IPS DF 19.7 (cell line): ENCODE data around the gene HMG20B.

Source experiments
- DNase-seq: peaks from one replicate; pipeline ENCODE4 v3.0.0-alpha.2; 2013; ENCODE audit warnings: low read depth, low spot score

Gene HMG20B

DNA sequence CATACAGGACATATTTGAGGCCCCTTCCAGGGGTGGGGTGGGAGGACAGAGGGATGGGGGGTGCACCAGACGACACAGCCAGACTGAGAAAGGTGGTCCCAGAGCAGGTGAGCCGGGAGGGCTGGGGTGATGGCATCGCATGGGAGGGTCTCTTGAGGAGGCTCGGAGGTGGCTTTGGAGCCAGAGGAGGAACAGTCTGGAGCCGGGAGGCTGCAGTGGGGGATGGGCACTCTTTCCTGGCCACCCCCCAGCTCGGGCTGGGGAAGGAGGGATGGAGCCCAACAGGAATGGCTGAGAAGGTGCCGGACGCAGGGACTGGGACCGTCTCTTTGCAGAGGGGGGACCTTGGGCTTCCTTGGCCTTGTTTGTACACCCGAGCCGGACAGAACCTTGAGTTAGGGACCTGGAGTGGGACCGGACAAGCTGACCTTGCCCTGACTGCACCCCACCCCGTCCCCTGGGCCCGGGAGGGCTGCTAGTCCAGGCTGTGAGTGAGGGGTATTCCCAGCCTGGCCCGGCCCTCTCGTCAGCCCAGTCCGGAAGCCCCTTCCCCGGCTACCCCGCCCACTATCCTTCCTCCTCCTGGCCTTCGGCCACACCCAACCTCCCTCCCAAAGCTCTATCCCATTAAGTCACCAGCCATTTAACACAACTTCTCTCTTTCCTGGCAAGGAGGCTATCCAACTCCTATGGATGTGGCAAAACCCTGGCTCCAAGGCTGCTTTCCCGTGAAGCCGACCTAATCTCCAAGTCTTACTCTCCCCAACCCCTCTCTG, 34.7 kb downstream of the HMG20B start:
- no peak for DNase-seq

DNA sequence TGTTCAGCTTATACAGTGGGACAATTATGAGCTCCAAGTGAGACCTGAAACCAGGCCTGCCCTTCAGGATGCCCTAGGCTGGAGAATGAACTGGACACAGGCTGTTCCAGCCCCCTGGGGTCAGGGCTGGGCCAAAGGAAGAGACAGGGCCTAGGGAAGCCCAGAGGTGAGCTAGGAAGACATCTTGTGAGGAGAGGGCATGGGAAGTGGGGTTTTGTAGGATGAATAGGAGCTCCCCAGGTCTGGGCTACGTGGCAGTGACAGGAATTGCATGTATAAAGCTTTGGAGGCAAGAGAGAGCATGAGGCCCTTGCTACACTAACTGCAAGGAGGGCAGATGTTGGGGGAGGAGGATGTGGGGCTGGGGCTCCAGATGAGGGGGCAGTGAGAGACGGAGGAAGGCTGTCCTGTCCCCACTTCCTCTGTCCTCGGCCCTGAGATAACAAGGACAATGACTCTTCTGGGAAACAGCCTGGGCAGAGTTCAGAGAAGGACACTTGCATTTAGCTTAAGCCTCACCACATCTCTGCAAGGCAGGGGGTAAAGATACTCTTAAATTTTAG, 35.4 kb downstream of the HMG20B start:
- no peak for DNase-seq

DNA sequence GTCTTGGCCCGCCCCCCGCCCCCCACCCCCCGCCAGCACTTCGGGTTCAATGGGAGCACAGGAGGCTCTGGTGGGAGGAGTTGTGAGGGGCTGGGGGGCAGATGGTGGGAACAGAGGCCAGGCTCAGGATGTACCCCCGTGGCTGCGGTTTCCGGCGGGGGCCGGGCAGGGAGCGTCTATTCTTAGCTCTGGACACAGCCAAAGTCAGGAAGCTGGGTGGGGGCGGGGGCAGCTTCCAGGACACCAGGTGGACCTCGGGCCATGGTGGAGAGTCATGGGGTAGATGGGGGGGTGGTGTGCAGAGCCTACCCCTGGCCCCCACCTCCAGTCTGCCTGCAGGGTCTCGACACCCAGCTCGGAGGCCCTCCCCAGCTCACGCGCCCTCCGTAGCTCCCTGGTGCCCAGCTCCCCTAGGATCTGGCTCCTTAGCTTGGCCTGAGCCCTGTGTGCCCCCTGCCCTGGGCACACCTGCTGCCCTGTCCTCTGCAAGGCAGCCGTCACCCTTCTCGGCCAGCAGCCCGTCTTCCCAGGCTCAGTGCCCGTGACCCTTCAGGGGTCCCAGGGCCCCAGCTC, 36.1 kb downstream of the HMG20B start:
- DNase-seq: no peak

DNA sequence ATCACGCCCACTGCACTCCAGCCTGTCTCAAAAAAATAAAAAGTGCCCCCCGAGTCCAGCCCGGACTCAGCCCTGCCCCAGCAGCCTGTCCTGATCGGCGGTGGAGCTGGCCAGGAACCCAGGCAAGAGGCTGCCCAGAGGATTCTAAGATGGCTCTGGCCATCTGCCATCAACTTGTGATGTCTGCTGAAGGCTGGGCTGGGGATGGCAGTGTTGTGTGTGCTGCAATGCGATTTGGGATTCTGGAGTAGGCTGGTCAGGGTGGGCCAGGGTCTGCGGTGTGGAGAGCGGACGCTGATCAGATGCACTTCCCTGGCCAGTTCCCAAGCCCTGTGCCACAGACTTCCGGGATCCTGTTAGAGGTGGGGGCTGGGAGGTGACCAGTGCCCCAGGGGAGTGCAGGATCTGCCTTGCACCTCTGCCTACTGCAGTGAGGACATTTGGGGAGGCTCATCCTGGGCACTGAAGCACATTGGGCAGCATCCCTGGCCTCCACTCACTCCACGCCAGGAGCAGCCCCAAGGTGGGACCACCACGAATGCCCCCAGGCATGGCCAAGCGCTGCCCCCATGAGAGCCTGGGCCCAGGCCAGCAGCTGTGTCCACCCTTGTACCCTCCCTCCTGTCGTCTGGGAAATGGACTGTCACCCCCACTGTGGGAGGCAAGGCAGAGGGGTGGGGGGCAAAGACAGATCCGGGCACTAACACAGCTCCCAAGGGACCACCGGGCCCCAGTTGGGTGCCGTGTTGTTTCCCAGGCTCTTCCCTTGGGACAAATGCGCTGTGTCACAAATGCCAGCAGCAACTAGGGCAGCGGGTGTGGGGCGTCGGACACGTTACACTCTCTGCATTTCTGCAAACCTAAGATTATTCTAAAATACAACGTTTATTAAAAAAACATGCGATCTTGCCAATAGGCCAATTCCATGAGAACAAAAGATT, 37.3 kb downstream of the HMG20B start:
- no peak for DNase-seq

DNA sequence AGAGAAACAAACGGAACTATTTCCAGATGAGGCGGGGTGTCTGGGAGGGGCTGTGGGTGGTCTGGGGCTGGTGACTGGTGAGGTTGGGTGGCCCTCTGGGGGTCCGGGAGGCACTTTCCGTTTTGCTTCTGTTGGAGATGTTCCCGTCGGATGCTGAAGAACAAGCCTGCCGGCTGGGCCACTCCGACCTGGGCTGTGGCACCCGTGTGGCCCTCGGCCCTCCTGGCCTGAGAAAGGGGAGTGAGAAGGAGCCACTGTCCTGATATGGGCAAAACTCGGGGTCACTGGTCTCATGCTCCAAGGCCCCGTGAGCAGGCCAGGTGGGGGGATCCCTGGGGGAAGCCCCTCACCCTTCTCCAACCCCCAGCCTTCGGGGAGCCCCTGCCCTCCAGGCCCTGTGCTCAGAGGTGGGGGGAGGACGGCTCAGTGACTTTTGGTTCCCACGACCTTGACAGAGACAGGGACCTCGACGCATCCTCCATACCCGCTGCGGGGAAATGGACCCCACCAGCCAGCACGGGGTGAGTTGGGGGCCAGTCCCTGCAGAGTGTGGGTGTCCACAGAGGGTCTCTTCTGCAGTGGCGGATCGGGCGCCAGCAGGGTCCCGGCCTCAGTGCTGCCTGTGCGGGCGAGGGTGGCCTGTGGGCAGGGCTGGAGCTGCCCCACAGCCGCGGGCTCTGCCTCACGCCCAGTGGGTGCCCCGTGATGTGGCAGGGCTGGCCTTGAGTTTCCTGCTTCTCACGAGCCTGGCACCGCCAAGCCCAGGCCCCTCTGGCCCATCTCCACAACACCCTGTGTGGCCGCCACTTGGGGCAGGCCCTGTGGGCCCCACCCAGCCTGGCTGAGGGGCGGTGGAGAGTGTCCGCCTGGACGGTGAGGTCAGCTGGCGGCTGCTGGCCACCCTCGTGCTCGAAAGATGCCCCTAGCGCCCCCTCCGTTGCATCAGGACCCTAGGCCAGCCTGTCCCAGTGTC, 38.3 kb downstream of the HMG20B start:
- no peak for DNase-seq

DNA sequence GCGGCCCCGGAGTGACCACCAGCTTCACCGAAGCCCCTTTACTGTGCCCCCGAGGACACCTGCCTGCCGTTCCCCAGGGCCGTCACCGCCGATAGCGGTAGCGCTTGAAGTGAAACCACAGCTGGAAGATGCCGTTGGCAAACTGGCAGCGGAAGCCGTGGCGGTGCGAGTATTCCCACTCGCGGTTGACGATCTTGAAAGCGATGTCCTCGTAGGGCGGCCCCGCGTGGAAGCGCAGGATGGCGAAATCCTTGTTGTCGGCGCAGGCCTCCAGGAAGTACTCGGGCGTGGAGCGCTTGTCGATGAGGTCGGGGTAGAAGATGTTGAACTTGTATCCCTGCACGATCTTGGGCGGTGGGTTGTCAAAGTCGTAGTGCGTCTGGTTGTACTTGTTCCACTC, 39.1 kb downstream of the HMG20B start:
- no peak for DNase-seq

DNA sequence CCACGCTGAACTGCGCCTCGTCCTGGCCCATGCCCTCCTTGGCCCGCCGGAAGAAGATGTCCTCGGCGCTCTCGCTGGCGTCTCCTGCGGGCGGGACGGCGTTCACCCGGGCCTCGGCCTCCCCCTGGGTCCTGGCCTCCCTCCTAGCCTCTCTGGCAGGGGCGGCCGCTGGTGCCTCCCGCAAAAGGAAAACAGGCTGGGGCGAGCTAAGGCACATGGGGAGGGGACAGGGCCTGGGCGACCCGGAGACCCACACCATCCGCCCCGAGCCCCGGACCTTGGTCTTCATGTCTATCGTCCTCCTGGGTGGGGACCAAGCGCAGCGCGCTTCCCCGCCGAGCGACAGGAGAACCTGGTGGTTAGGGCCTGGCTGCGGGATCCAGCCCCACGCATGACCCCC, 39.6 kb downstream of the HMG20B start:
- no peak for DNase-seq

DNA sequence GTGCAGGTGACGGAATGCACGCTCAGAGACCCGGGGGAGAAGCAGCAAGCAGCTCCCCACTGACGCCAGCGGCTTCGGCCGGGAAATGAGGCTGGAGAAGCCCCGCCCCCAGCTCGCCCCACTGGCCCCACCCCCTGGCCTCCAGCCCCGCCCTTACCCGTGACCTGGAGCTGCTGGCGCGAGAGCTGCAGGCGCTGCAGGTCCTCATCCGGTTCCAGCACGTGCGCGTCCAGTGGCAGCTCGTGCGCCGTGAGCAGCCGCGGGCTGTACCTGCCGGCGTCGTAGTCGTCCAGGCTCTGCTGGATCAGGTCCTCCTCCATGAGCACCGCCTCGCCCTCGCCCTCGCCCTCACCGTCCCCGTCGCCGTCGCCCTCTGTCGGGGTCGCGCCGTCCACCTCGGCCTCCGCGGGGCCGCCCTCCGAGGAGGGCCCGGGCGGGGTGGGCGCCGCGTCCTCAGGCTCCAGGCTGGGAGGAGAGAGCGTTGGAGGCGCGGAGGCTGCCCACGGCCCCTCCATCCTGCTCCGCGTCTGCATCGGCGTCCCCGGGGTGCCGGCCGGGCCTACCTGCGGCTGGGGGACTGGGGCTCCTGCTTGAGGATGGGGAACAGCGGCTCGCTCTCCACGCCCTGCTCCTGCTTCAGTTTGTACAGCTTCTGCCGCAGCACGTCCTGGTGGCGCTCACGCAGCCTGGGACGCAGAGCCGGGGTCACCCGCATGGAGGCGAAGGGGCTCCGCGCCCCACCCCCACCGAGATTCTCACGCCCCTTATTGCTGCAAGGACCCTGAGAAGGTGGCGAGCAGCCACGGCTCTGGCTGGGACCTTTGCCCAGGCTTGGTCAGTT, 40.4 kb downstream of the HMG20B start:
- no peak for DNase-seq

DNA sequence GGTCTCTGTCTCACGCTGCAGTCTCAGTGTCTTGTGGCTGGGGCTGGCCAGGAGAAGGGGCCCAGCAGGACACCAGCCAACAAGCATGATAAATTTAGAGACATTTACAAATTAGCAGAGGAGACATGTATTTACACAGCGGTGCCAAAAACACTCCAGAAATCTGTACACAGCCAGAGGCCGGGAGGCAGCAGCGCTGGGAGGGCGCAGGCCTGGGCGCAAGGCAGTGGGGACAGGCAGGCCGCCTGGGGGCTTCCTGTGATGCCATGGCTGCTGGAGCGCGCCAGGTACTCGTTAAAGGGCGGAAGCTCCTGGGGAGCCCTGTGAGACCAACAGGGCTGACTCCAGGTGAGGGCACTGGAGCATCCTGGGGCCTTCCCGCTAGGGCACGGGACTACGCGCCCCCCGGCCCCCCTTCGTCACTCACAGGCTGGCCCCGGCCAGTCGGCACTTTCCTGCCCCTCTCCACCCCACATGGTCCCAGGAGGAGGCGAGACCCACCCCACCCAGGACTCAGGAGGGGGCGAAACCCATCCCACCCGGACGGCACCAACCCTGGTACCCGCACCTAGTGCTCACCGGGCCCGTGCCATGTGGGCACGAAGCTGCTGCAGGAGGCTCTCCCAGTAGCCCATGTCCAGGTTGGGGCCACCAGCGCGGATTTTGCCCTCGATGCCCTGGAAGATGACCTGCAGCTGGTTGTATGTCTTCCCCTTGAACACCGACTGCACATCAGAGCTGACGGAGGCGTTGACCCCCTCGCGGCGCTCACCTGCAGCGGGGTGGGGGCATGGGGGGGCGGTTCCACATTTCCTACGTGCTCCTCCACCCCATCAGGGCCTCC, 41.3 kb downstream of the HMG20B start:
- DNase-seq: no peak

DNA sequence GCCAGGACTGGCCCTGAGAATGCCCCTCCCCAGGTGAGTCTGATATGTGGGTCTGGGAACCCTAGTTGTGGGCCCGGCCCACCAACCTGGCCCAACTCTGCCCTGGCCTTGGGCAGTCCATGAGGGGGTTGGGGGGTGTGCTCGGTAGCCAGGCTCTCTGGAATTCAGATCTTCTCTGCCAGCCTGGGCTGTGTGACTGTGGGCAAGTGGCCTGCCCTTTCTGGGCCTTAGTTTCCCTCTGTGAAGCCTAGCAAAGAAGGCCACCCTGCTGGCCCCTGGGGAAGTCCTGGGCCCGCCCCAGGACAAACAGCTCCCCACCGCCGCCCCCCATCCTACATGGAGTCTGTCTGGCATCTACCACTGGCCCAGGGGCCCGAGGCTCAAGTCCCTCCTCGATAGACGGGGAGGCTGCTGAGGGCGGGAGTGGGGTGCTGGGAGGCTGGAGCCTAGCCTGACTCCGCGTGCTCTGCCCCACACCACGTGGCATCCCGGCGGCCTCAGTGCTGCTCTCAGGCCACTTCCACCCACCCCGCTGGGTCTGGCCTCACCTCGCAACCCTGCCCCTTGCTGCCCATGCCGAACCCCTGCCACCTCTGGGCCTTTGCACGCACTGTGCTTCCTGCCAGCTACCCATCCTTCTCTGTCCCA, 42.2 kb downstream of the HMG20B start:
- no peak for DNase-seq

DNA sequence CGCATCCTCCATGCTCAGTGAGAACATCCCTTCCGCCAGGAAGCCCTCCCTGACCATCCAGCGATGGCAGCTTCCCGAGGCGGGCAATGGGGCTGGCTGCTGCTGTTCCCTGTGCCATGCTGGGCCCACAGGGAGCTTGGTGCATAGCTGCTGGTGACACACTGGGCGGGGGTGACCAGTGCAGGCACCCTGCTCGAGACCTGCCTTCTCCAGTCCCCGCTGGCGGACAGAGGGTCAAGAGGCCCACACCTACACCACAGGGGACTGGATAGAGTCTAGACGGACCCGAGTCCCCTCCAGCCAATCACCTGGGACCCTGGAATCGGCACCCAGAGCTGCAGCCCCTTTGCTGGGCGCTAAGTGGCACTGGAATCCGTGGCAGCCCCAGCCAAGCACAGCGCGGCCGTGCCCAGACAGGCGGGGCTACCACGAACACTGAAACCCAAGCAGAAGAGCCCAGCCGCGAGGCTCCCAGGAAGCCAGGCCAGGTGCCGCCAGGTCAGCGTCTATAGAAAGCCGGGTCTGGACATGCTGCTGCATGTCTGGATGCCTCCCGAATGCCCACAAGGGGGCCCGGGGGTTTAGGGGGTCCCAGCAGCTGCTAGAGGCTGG, 42.9 kb downstream of the HMG20B start:
- DNase-seq: no peak

DNA sequence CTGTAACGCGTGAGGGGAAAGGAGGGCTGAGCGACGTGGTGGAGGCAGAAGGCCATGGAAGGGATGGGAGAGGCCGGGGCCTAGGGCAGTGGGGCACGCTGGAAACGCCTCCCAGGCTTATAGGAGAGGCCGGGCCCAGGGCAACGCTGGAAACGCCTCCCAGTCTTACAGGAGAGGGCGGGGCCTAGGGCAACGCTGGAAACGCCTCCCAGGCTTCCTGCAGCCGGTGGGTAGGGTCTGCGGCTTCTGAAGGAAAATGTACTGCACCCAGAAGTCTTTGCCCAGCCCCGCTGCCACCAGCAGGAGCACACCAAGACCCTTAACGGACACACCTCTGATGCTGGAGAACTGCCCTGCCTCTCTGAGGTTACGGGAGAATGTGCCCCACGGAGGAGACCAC, 44.7 kb downstream of the HMG20B start:
- no peak for DNase-seq

DNA sequence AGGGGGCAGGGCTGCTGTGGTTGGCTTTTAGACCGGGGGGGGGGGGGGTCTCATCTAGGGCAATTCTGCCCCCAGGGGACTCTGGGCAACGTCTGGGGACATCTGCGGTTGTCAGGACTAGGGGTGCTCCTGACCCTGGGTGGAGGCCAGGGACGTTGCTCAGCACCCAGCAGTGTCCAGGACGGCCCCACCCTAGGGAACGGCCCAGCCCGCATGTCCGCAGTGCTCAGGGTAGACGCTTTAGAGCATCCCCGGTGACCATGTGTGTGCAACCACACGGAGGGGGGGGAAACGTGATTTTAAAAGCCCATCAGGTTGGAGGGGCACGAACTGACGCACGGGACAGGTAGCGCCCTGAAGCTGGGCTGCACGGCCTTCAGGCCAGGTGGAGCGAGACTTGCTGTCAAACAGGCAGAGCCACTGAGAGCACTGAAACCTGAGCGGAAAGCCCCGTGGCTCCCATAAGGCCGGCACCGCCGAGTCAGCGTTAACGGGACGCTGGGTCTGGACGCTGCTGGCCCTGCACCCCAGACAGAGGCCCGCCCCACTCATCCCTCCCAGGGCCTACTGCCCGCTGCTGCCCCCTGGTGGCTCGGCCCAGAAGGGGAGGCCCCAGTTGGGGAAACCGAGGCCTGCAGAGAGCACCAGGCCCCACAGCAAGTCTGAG, 45.5 kb downstream of the HMG20B start:
- no peak for DNase-seq

DNA sequence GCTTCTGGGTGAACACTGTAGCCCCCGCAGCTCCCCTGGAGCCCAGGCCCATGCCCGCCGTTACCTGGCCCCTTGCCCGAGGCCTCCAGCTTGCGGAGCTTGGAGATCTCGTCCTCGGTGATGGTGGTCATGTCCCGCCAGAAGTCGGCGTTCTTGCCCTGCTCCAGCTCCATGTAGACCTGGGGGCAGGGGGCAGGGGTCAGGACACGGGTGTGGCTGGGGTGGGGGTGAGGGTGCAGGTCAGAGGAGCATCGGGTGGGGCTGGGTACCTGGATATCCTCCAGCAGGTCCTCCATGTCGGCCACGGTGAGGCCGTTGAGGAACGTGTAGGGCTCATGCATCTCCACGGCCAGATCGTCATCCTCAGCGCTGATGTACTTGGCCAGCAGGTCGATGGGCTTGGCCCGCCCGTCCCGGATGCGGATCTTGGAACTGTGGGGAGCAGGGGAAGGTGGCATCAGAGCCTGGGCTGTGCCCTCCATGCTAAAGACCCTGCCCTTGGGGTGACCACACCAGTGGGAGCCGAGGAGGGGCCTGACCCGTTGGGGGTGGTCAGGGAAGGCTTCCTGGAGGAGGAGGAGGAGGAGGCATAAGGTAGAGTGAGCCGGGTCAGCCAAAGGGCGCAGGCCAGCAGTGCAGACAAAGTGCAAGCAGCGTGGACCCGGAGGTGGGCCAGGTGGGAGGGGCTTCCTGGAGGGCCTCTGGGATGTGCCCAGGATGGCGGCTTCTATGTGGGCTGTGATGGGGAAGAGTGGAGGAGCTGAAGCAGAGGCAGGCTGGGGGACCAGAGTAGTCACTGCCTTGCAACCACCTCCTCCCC, 46.3 kb downstream of the HMG20B start:
- DNase-seq: no peak

DNA sequence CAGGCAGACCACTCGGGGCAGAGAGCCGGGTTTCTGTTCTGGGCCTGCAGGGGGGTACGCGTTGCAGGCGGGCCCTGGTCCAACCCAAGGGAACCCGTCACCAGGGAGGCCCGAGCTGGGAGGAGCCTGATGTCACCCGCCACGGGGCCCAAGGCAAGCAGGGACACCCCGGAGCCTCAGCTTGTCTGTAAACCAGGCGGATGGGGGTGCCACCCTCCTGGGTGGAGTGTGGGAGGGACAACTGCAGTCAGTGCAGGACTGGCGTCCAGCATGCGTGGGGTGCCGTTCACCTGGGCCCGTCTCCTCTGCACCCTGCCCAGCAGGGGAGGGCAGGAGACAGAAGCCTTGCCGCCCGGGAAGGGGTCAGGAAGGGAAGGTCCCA, 46.9 kb downstream of the HMG20B start:
- no peak for DNase-seq

DNA sequence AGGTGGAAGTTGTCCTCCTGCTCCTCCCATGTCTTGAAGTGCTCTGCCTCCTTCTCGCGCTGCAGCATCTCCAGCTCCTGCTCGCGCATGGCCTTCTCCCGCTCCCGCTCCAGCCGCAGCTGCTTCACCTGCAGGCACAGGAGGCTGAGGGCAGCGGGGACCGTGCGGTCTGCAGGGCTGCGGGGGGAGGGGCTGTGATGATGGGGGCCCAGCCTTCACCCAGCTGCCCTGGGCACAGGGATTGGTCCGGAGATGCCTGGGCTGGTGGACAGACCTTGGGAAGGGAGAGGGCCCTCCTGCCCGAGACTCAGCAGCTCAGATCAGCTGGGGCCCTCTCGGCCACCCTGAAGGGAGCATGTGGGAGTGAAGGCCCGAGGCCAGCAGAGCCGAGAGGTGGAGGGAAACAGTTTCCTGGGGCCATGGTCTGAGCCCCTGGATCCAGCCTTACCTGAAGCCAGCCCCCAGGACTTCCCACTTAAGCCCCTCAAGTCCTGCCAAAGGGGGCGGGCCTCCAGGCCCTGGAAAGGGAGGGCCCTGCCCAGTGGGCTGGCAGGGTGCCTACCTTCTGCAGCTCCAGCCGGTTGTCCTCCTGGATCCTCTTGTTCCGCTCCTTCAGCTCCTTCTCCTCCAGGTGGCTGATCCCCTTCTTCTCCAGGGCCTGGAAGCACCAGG, 47.5 kb downstream of the HMG20B start:
- DNase-seq: no peak
